Ascending aorta (tissue), 2 donors: ENCODE results near the gene RIMS4. TPM values are rescaled to one million over a fixed set of nuclear protein-coding genes. Genes with fewer than 3 reads are reported as not detected.
A peak's percentile ranks its signal among the peaks of the same experiment; 100 is the strongest.

Experiments used
- DNase-seq, 2 donors: peaks; one replicate each; pipeline ENCODE4 v3.0.0-alpha.2; 2019; ENCODE audit warnings: low spot score in 2 of 2
- H3K27ac ChIP-seq, 2 donors: fragments of 200-600 bp; sonication (generic); one replicate each; pipeline ENCODE4 v1.5.1; 2016 to 2017; ENCODE audit warnings: mild to moderate bottlenecking in 1 of 2
- H3K27me3 ChIP-seq: fragments of 200-600 bp; sonication (generic); one replicate; pipeline ENCODE4 v1.5.1; 2017
- H3K36me3 ChIP-seq, 2 donors: fragments of 200-600 bp; sonication (generic); one replicate each; pipeline ENCODE4 v1.5.1; 2016
- H3K4me1 ChIP-seq, 2 donors: fragments of 200-600 bp; sonication (generic); one replicate each; pipeline ENCODE4 v1.5.1; 2016 to 2017; ENCODE audit warnings: mild to moderate bottlenecking in 1 of 2
- H3K4me3 ChIP-seq, 2 donors: fragments of 200-600 bp; sonication (generic); one replicate each; pipeline ENCODE4 v1.5.1; 2016 to 2017; ENCODE audit warnings: mild to moderate bottlenecking in 1 of 2
- H3K9me3 ChIP-seq, 2 donors: fragments of 200-600 bp; sonication (generic); one replicate each; pipeline ENCODE4 v1.5.1; 2016
- CTCF ChIP-seq, 3 experiments: fragments of 200-600 bp in 2 of 3; fragments of 450-650 bp in 1 of 3; sonication (generic) in 2 of 3; IDR thresholded peaks; one replicate each; pipeline ENCODE4 v1.5.1; 2016 to 2019; ENCODE audit warnings: antibody characterized with exemption in 3 of 3, mild to moderate bottlenecking in 1 of 3, moderate library complexity in 1 of 3
- intact Hi-C: fragments of 100-400 bp; cut with DNase I; formaldehyde crosslinking; loops from one replicate; pipeline ENCODE4 v1.15.1; 2023
- total RNA-seq: library from RNA; depleted of rRNA; stranded (reverse); fragments of >200 nt; gene quantifications from one replicate; pipeline ENCODE4 v1.1.0, GENCODE V29; 2016

The RIMS4 gene
- total RNA-seq, 1 donor from 2014 or later, result 4.0 TPM

DNA sequence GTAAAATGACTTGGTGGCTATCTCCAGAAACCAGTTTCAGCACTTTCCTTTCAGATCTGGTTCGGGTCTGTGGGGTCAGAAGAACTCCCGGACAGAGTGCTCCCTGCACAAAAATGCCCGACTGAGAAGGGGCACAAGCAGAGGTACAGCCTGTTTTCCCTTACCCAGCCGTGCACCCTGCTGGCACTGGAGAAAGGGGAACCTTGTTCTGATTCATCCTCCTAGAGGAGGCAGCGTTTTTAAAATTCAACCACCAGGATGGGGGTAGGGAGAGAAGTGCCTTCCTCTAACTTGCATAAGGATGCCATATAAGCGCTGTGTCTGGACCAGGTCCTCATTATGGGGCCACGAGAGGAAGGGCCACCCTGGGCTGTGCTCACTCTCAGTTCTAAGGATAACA is 17.6 kb downstream of the RIMS4 start:
- no peaks in the 10 kb centered on the region for H3K27me3 ChIP-seq
- no peaks in the 10 kb centered on the region for H3K36me3 ChIP-seq
- intact Hi-C loops, result no loop called here
- no peaks in the 10 kb centered on the region for H3K4me1 ChIP-seq
- no peak for TF ChIP-seq CTCF (IDR thresholded peaks at IDR 0.05)
- DNase-seq, result no peak
- no peak overlapping the region for H3K27ac ChIP-seq
- H3K4me3 ChIP-seq, result no peak overlapping the region
- H3K9me3 ChIP-seq, result no peaks in the 10 kb centered on the region

- no peak overlapping the region for H3K4me3 ChIP-seq
- DNase-seq, result no peak
- H3K9me3 ChIP-seq, result no peaks in the 10 kb centered on the region
- H3K27me3 ChIP-seq, result no peaks in the 10 kb centered on the region
- TF ChIP-seq CTCF (IDR thresholded peaks at IDR 0.05), result no peak
- H3K4me1 ChIP-seq, result peaks cover 0 to 7% of the 10 kb centered on the region in 2 donors
- H3K27ac ChIP-seq, result no peak overlapping the region
- intact Hi-C loops, result no loop called here
- no peaks in the 10 kb centered on the region for H3K36me3 ChIP-seq
These were observed 19.5 kb downstream of the RIMS4 start for GRCh38 chr20:44790638-44791393.

- Histone ChIP-seq H3K27me3 (no peaks in the 10 kb centered on the region), H3K4me1 (peaks cover 0 to 9% of the 10 kb centered on the region in 2 donors), H3K27ac (no peak overlapping the region), H3K9me3 (no peaks in the 10 kb centered on the region), H3K4me3 (no peak overlapping the region), H3K36me3 (no peaks in the 10 kb centered on the region)
- no peak for TF ChIP-seq CTCF (IDR thresholded peaks at IDR 0.05)
- intact Hi-C loops, result no loop called here
- DNase-seq, result no peak
These were observed 21.5 kb downstream of the RIMS4 start for GRCh38 chr20:44788706-44789456.

DNA sequence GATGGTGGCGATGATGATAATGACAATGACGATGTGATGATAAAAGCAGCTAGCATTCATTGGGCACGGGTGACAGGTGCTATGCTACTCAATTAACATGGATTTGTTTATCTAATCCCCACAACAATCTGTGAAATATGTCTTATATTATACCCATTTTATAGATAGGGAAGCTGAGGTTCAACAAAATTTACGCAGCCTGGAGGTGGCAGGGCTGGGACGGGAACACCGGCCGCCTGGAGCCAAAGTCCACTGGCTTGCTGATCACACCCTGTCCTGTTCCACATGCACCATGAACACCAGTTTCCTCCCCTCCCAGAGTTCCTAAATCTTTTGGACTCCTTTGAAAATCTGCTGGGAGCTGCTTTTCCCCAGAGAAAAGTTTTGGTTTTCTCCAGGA is 23.0 kb downstream of the RIMS4 start:
- Histone ChIP-seq H3K36me3 (no peaks in the 10 kb centered on the region), H3K27ac (no peak overlapping the region), H3K4me3 (no peak overlapping the region), H3K27me3 (no peaks in the 10 kb centered on the region), H3K4me1 (peaks cover 0 to 9% of the 10 kb centered on the region in 2 donors), H3K9me3 (no peaks in the 10 kb centered on the region)
- DNase-seq, result no peak
- intact Hi-C loops, result no loop called here
- TF ChIP-seq CTCF (IDR thresholded peaks at IDR 0.05), result no peak

- peaks cover 0 to 9% of the 10 kb centered on the region in 2 donors for H3K4me1 ChIP-seq
- peak in 1 of 3 experiments; percentile 40 for TF ChIP-seq CTCF (IDR thresholded peaks at IDR 0.05)
- no peak for DNase-seq
- H3K9me3 ChIP-seq, result no peaks in the 10 kb centered on the region
- intact Hi-C loops, result loop anchor here (1.0 kb wide), 1 partner anchor 82 kb away; no protein-coding TSS in a partner anchor
- H3K4me3 ChIP-seq, result no peak overlapping the region
- H3K36me3 ChIP-seq, result no peaks in the 10 kb centered on the region
- H3K27ac ChIP-seq, result no peak overlapping the region
- no peaks in the 10 kb centered on the region for H3K27me3 ChIP-seq
These were observed 24.6 kb downstream of the RIMS4 start for GRCh38 chr20:44785768-44786167.
